ENCODE data around the gene ZNF574. TPM values are rescaled to one million over a fixed set of nuclear protein-coding genes. Genes with fewer than 3 reads are reported as not detected.

ZNF574 gene
- total and polyA plus RNA-seq, 2 of the 8 experiments (the other 6 are each of a cell fraction or from before 2014, with no cell fraction given), result 27.0 to 38.8 TPM

GRCh38 chr19:42096255-42096837, 20.4 kb downstream of the ZNF574 start:
- ChIA-PET POLR2A (ENCODE audit: partially characterized antibody) (interaction anchor here (0.9 to 3.1 kb wide), 4 partner anchors 16 to 121 kb away, joined by 4 to 13 read pairs (median 4); partner anchors contain the start of gene DEDD2), CTCF (ENCODE audit: partially characterized antibody) (interaction anchor here (0.6 to 4.4 kb wide), 9 partner anchors 11 to 267 kb away, joined by 3 to 33 read pairs (median 4); no protein-coding TSS in a partner anchor)
- H3K56ac ChIP-seq (replicated peaks; ENCODE audit: insufficient read length, low read depth, low read length), result no peak overlapping the region
- no peak overlapping the region for H2BK15ac ChIP-seq (ENCODE audit: low read length)
- no peak overlapping the region for H3K4ac ChIP-seq (replicated peaks; ENCODE audit: insufficient read length, low read depth, low read length)
- H3K27ac ChIP-seq (ENCODE audit: low read depth, low read length), result no peak overlapping the region
- WGBS, 2 experiments (ENCODE audit: extremely low coverage in 1 of 2, insufficient coverage in 1 of 2, insufficient read length in 1 of 2, insufficient replicate concordance in 2 of 2, low coverage in 1 of 2, low lambda C conversion rate in 2 of 2, missing lambda C conversion rate in 1 of 2), result 44% methylated on average over 9 of the region's 15 CpGs; no CpG with 5 or more reads in 1 of the 2 experiments
- H4K5ac ChIP-seq (ENCODE audit: insufficient read length, low read depth, low read length), result no peak overlapping the region
- no peak overlapping the region for H2AK5ac ChIP-seq (ENCODE audit: low read depth, low read length)
- H2BK12ac ChIP-seq (ENCODE audit: low read depth, low read length), result no peak overlapping the region
- FAIRE-seq, result no peak
- H2BK120ac ChIP-seq (replicated peaks; ENCODE audit: low read depth, low read length), result no peak overlapping the region
- peaks cover 0 to 1% of the 10 kb centered on the region in 2 experiments for H4K20me1 ChIP-seq (replicated peaks in 1 of 2; ENCODE audit: control insufficient read depth in 1 of 2, insufficient read depth in 2 of 2, low read length in 2 of 2)
- peak overlapping the region; percentile 11 to 54 (median 34); a peak in 6 of 8 replicates for H3K4me3 ChIP-seq (ENCODE audit: extremely low read depth in 1 of 4, insufficient read depth in 2 of 4, low read depth in 3 of 4, low read length in 4 of 4)
- no peaks in the 10 kb centered on the region for H3K36me3 ChIP-seq (ENCODE audit: control insufficient read depth in 2 of 4, insufficient read depth in 4 of 4, low read length in 3 of 4)
- no peak overlapping the region for H2BK5ac ChIP-seq (ENCODE audit: low read depth, low read length)
- H3K27me3 ChIP-seq (replicated peaks in 1 of 4; ENCODE audit: control insufficient read depth in 3 of 4, extremely low read depth in 1 of 4, insufficient read depth in 3 of 4, low read length in 3 of 4), result peaks cover 0 to 5% (median 2%) of the 10 kb centered on the region in 4 experiments; a peak in 2 of 7 replicates
- H3K9ac ChIP-seq (replicated peaks in 1 of 4; ENCODE audit: extremely low read depth in 1 of 4, low read depth in 3 of 4, low read length in 3 of 4), result no peak overlapping the region
- no peak overlapping the region for H3K23ac ChIP-seq (ENCODE audit: insufficient read length)
- no peaks in the 10 kb centered on the region for H3K9me3 ChIP-seq (ENCODE audit: insufficient read depth in 2 of 2, low read depth in 1 of 2, low read length in 1 of 2)
- H3K4me1 ChIP-seq (replicated peaks in 1 of 4; ENCODE audit: control insufficient read depth in 3 of 4, insufficient read depth in 4 of 4, low read length in 3 of 4), result peaks cover 0 to 17% (median 5%) of the 10 kb centered on the region in 4 experiments; a peak in 6 of 7 replicates
- peak overlapping the region; percentile 40 to 75 for H3K4me2 ChIP-seq (ENCODE audit: insufficient read depth in 1 of 2, low read depth in 2 of 2, low read length in 2 of 2)
- peaks cover 2% of the 10 kb centered on the region; the same call in 1 of the 2 replicates for H3K23me2 ChIP-seq (ENCODE audit: low read depth, low read length)
- no peak overlapping the region for H4K91ac ChIP-seq (replicated peaks; ENCODE audit: insufficient read length, low read length)
- DNase-seq (ENCODE audit: low read depth in 1 of 2, low spot score in 2 of 2), result no peak
- no peak overlapping the region for H2BK20ac ChIP-seq (ENCODE audit: low read length)
- no peaks in the 10 kb centered on the region for H3K79me1 ChIP-seq (ENCODE audit: low read depth, low read length)
- H3K18ac ChIP-seq (ENCODE audit: extremely low read depth, low read length), result no peak overlapping the region
- H3K14ac ChIP-seq (ENCODE audit: insufficient read length), result no peak overlapping the region
- TF ChIP-seq CBX5 (IDR thresholded peaks at IDR 0.05; ENCODE audit: low read depth, low read length), result no peak
- no peak for TF ChIP-seq CREB1 (IDR thresholded peaks at IDR 0.05)
- TF ChIP-seq SP1 (IDR thresholded peaks at IDR 0.05; ENCODE audit: low read depth, low read length), result no peak
- peak; percentile 78; the same call in 1 of the 2 replicates for TF ChIP-seq KDM1A (IDR thresholded peaks at IDR 0.05; ENCODE audit: borderline replicate concordance, low read length)
- TF ChIP-seq, protein P1, sequence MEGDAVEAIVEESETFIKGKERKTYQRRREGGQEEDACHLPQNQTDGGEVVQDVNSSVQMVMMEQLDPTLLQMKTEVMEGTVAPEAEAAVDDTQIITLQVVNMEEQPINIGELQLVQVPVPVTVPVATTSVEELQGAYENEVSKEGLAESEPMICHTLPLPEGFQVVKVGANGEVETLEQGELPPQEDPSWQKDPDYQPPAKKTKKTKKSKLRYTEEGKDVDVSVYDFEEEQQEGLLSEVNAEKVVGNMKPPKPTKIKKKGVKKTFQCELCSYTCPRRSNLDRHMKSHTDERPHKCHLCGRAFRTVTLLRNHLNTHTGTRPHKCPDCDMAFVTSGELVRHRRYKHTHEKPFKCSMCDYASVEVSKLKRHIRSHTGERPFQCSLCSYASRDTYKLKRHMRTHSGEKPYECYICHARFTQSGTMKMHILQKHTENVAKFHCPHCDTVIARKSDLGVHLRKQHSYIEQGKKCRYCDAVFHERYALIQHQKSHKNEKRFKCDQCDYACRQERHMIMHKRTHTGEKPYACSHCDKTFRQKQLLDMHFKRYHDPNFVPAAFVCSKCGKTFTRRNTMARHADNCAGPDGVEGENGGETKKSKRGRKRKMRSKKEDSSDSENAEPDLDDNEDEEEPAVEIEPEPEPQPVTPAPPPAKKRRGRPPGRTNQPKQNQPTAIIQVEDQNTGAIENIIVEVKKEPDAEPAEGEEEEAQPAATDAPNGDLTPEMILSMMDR (IDR thresholded peaks at IDR 0.05; ENCODE audit: control extremely low read depth in 1 of 3, insufficient read depth in 1 of 3, low read depth in 1 of 3, low read length in 3 of 3), result peak; percentile 13 to 45 (median 24); a peak in 3 of 4 replicates
- H3K79me2 ChIP-seq (ENCODE audit: control insufficient read depth in 1 of 2, insufficient read depth in 2 of 2, low read length in 2 of 2), result no peaks in the 10 kb centered on the region
- no peak overlapping the region for H4K8ac ChIP-seq (ENCODE audit: extremely low read depth, insufficient read depth, low read length)
- H2AFZ ChIP-seq (ENCODE audit: low read length), result no peak overlapping the region
